A673 (cell line): Measurements from ENCODE around the gene SDSL. TPM values are rescaled to one million over a fixed set of nuclear protein-coding genes. Genes with fewer than 3 reads are reported as not detected.

Experiments used
- BruUV-seq: library from RNA; stranded (reverse); fragments of 400-500 nt; replicated peaks from 2 replicates; lab custom pipeline; 2021; lab: Mats Ljungman, UMichigan
- CTCF ChIA-PET: fragments of 300-600 bp; sonication (Branson Sonifier 250); formaldehyde crosslinking; loops from one replicate; lab custom pipeline; 2022; ENCODE audit warnings: antibody characterized with exemption; lab: Charles Lee
- POLR2A ChIA-PET: fragments of 300-600 bp; sonication (Branson Sonifier 250); formaldehyde crosslinking; loops from one replicate; lab custom pipeline; 2022; ENCODE audit warnings: antibody characterized with exemption; ENCODE audit not compliant: low non-redundant PET; lab: Charles Lee
- DNase-seq: peaks from one replicate; pipeline ENCODE4 v3.0.0-alpha.2; 2015; ENCODE audit warnings: low spot score
- H3K27ac ChIP-seq: fragments of 200-600 bp; sonication (generic); 2 replicates; pipeline ENCODE4 v1.5.1; 2016; ENCODE audit warnings: mixed run types, low read depth, mild to moderate bottlenecking, mixed read lengths, antibody characterized with exemption, low read length; ENCODE audit not compliant: poor library complexity, severe bottlenecking
- H3K27me3 ChIP-seq: fragments of 200-600 bp; sonication (generic); replicated peaks from 2 replicates; pipeline ENCODE4 v1.6.1; 2017; ENCODE audit warnings: mixed run types, low read depth, mild to moderate bottlenecking, mixed read lengths, antibody characterized with exemption, low read length; ENCODE audit not compliant: insufficient read depth, poor library complexity
- H3K36me3 ChIP-seq: fragments of 200-600 bp; sonication (generic); 2 replicates; pipeline ENCODE4 v1.6.1; 2016; ENCODE audit warnings: mixed run types, mild to moderate bottlenecking, mixed read lengths, antibody characterized with exemption, low read length; ENCODE audit not compliant: insufficient read depth, poor library complexity, severe bottlenecking
- H3K4me1 ChIP-seq: fragments of 200-600 bp; sonication (generic); 2 replicates; pipeline ENCODE4 v1.6.1; 2017; ENCODE audit warnings: mixed run types, mild to moderate bottlenecking, mixed read lengths, antibody characterized with exemption, low read length; ENCODE audit not compliant: insufficient read depth, poor library complexity, severe bottlenecking
- H3K4me3 ChIP-seq: fragments of 200-600 bp; sonication (generic); 2 replicates; pipeline ENCODE4 v1.5.1; 2016; ENCODE audit warnings: low read depth, mixed run types, mild to moderate bottlenecking, mixed read lengths, low read length; ENCODE audit not compliant: poor library complexity, severe bottlenecking
- H3K9me3 ChIP-seq: fragments of 200-600 bp; sonication (generic); 2 replicates; pipeline ENCODE4 v1.6.1; 2016; ENCODE audit warnings: mixed run types, low read depth, mild to moderate bottlenecking, mixed read lengths, antibody characterized with exemption, low read length; ENCODE audit not compliant: poor library complexity, severe bottlenecking
- EZH2 ChIP-seq: fragments of 200-600 bp; sonication (generic); IDR thresholded peaks from 2 replicates; pipeline ENCODE4 v1.6.1; 2017; ENCODE audit warnings: borderline replicate concordance, low read depth, mild to moderate bottlenecking, mixed read lengths, antibody characterized with exemption, low read length; ENCODE audit not compliant: poor library complexity, severe bottlenecking
- intact Hi-C: fragments of 100-400 bp; cut with micrococcal nuclease; formaldehyde crosslinking; loops from one replicate; pipeline ENCODE4 v1.10.0; 2022; ENCODE audit not compliant: unreplicated experiment
- total RNA-seq: library from RNA; stranded (reverse); gene quantifications from 2 replicates; pipeline ENCODE4 v1.2.3, GENCODE V29; 2021
- TF ChIP-seq, protein P1 (sequence below): fragments of 300-800, 200-600 bp; sonication (generic); conservative IDR thresholded peaks from 2 replicates; pipeline ENCODE4 v1.5.1; 2017; ENCODE audit warnings: low read depth, mild to moderate bottlenecking, antibody characterized with exemption, low read length, moderate library complexity, mixed read lengths

SDSL gene
- total RNA-seq, 1 experiment from 2014 or later, result 0.37 TPM

- intact Hi-C loops, result no loop called here
- BruUV-seq, result no TSS peak
- no peak overlapping the region for H3K27ac ChIP-seq
- H3K9me3 ChIP-seq, result no peaks in the 10 kb centered on the region
- CTCF ChIA-PET, result no interaction called here
- H3K4me1 ChIP-seq, result no peaks in the 10 kb centered on the region
- H3K4me3 ChIP-seq, result no peak overlapping the region
- POLR2A ChIA-PET, result no interaction called here
- H3K36me3 ChIP-seq, result no peaks in the 10 kb centered on the region
- no peak for TF ChIP-seq EZH2
- TF ChIP-seq, protein P1, sequence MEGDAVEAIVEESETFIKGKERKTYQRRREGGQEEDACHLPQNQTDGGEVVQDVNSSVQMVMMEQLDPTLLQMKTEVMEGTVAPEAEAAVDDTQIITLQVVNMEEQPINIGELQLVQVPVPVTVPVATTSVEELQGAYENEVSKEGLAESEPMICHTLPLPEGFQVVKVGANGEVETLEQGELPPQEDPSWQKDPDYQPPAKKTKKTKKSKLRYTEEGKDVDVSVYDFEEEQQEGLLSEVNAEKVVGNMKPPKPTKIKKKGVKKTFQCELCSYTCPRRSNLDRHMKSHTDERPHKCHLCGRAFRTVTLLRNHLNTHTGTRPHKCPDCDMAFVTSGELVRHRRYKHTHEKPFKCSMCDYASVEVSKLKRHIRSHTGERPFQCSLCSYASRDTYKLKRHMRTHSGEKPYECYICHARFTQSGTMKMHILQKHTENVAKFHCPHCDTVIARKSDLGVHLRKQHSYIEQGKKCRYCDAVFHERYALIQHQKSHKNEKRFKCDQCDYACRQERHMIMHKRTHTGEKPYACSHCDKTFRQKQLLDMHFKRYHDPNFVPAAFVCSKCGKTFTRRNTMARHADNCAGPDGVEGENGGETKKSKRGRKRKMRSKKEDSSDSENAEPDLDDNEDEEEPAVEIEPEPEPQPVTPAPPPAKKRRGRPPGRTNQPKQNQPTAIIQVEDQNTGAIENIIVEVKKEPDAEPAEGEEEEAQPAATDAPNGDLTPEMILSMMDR, result no peak
- H3K27me3 ChIP-seq, result peaks cover 37% of the 10 kb centered on the region
- no peak for DNase-seq
Measured at GRCh38 chr12:113456199-113456598, 34.0 kb downstream of the SDSL start.

DNA sequence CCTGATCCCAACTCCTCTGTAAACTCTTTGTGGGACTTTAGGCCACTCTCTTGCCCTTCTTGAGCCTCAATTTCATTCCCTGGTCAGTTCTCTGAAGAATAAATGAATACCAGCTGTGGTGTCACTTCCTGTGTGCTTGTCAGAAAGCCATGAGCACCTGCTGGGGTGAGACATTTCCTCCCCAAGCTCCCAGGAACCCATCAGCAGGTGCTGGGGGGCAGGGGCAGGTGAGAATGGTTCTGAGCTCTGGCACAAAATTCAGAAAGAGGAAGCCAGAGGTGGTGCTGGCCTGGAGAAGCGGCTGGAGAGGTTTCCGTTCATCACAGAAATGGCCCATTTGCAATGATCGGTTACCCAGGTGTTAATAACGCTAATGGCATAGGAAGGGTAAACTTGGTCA is 34.6 kb downstream of the SDSL start:
- Histone ChIP-seq H3K9me3 (no peaks in the 10 kb centered on the region), H3K4me3 (no peak overlapping the region), H3K4me1 (no peaks in the 10 kb centered on the region), H3K27me3 (peaks cover 37% of the 10 kb centered on the region), H3K27ac (no peak overlapping the region), H3K36me3 (no peaks in the 10 kb centered on the region)
- no peak for TF ChIP-seq EZH2
- TF ChIP-seq, protein P1, result no peak
- ChIA-PET POLR2A (no interaction called here), CTCF (no interaction called here)
- intact Hi-C loops, result no loop called here
- BruUV-seq, result no TSS peak
- DNase-seq, result no peak

- H3K9me3 ChIP-seq, result no peaks in the 10 kb centered on the region
- CTCF ChIA-PET, result no interaction called here
- intact Hi-C loops, result no loop called here
- POLR2A ChIA-PET, result interaction anchor here (0.6 kb wide), 1 partner anchor 59 kb away, joined by 3 read pairs; no protein-coding TSS in a partner anchor
- no peaks in the 10 kb centered on the region for H3K4me1 ChIP-seq
- no peaks in the 10 kb centered on the region for H3K36me3 ChIP-seq
- BruUV-seq, result no TSS peak
- DNase-seq, result no peak
- peaks cover 39% of the 10 kb centered on the region for H3K27me3 ChIP-seq
- no peak for TF ChIP-seq EZH2
- TF ChIP-seq, protein P1, result no peak
- no peak overlapping the region for H3K4me3 ChIP-seq
- H3K27ac ChIP-seq, result no peak overlapping the region
Measured at GRCh38 chr12:113457185-113457584, 35.0 kb downstream of the SDSL start.
